GM21381 (cell line): Measurements from ENCODE around the gene KIAA1586.

ENCODE experiments used
- ATAC-seq: cut with Tn5 transposase; IDR thresholded peaks from one replicate; pipeline ENCODE4 v1.9.1; 2021; ENCODE audit warnings: mild to moderate bottlenecking, moderate library complexity; ENCODE audit not compliant: unreplicated experiment

KIAA1586 gene

GRCh38 chr6:57102976-57103375, 56.5 kb downstream of the KIAA1586 start:
- ATAC-seq: no peak

- ATAC-seq: no peak
These were observed 57.8 kb downstream of the KIAA1586 start for GRCh38 chr6:57104336-57104735.
